ENCODE results near the gene CLEC2A. TPM values are rescaled to one million over a fixed set of nuclear protein-coding genes. Genes with fewer than 3 reads are reported as not detected.
"Not testable (repeated sequence)": the region's sequence is repeated elsewhere in the genome, so short reads cannot be mapped to it uniquely, and the experiment has no call there.

The CLEC2A gene, protein sequence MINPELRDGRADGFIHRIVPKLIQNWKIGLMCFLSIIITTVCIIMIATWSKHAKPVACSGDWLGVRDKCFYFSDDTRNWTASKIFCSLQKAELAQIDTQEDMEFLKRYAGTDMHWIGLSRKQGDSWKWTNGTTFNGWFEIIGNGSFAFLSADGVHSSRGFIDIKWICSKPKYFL
- total RNA-seq (2021) (not detected in 2 replicates), Bru-seq, nascent RNA (percentile 3 among the genes with signal in this experiment), BruChase-seq, experiment 1, labeled RNA remaining after a 2-hour chase (percentile 3 among the genes with signal in this experiment), BruChase-seq, experiment 2, labeled RNA remaining after a 6-hour chase (not detected)
- long read RNA-seq, result 0 reads

DNA sequence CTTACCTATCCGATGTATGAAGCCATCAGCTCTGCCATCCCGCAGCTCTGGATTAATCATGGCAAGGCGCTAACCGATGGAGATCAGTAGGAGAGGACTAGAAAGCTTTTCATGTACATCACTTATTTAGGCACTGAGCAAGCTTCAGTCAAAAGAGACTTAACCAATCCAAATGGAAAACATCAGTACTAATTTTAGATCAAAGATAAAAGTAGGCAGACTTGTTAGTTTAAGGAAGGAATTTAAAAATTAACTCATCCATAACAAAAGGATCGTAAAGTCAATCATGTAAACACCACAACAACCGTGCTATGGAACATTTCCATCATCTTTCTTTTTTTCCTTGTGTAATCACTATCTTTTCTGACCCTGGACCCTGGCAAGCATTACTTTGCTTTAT is at the start of gene CLEC2A:
TSS of gene CLEC2A (minus strand) at position 101 of the 400 bp plus-strand sequence. CDS start at position 60, 41 bp downstream.
- Histone ChIP-seq H2AFZ (no peak within 1 kb of the TSS), H3K4me1 (replicated peaks; ENCODE audit: insufficient read depth) (no peaks in the 10 kb centered on the region), H3F3A (ENCODE audit: insufficient read depth, low read depth) (no peaks in the 10 kb centered on the region), H3K9me2 (ENCODE audit: insufficient read depth) (no peaks in the 10 kb centered on the region), H3K9me3 (ENCODE audit: insufficient read depth, low read depth) (no peaks in the 10 kb centered on the region), H3K4me2 (no peak within 1 kb of the TSS), H3K27me3 (ENCODE audit: insufficient read depth, low read depth) (no peaks in the 10 kb centered on the region), H3K79me2 (ENCODE audit: low read depth) (no peaks in the 10 kb centered on the region), H3K4me3 (no peak within 1 kb of the TSS), H4K20me1 (ENCODE audit: insufficient read depth) (no peaks in the 10 kb centered on the region), H3K27ac (no peak within 1 kb of the TSS), H3K36me3 (ENCODE audit: low read depth) (no peaks in the 10 kb centered on the region)
- no peak for TF ChIP-seq EZH2 (IDR thresholded peaks at IDR 0.05; ENCODE audit: low read depth)
- no peak for TF ChIP-seq CTCF (conservative IDR thresholded peaks at IDR 0.05)
- no TSS peak for BruUV-seq (replicated peaks)
- intact Hi-C loops (cut with micrococcal nuclease; ENCODE audit: unreplicated experiment), result no loop called here
- ChIA-PET POLR2A (ENCODE audit: unreplicated experiment) (interaction anchor here (0.6 kb wide), 1 partner anchor 137 kb away, joined by 3 read pairs; no protein-coding TSS in a partner anchor), CTCF (interaction anchor here (0.6 kb wide), 1 partner anchor 648 kb away, joined by 3 read pairs; no protein-coding TSS in a partner anchor)
- DNase-seq, result no peak

GRCh38 chr12:9980126-9980525 is 48.0 kb upstream of the CLEC2A start:
- CTCF ChIA-PET, result no interaction called here

GRCh38 chr12:9977916-9978315 is 45.7 kb upstream of the CLEC2A start:
- Histone ChIP-seq H4K20me1 (ENCODE audit: insufficient read depth) (no peaks in the 10 kb centered on the region), H3K4me3 (no peak overlapping the region), H3K79me2 (ENCODE audit: low read depth) (no peaks in the 10 kb centered on the region), H3K9me2 (ENCODE audit: insufficient read depth) (no peaks in the 10 kb centered on the region), H3K9me3 (ENCODE audit: insufficient read depth, low read depth) (no peaks in the 10 kb centered on the region), H3K36me3 (ENCODE audit: low read depth) (no peaks in the 10 kb centered on the region), H3K4me2 (no peak overlapping the region), H2AFZ (no peak overlapping the region), H3K4me1 (replicated peaks; ENCODE audit: insufficient read depth) (no peaks in the 10 kb centered on the region), H3F3A (ENCODE audit: insufficient read depth, low read depth) (no peaks in the 10 kb centered on the region), H3K27me3 (ENCODE audit: insufficient read depth, low read depth) (no peaks in the 10 kb centered on the region), H3K27ac (no peak overlapping the region)
- POLR2A ChIA-PET (ENCODE audit: unreplicated experiment), result no interaction called here
- intact Hi-C loops (cut with micrococcal nuclease; ENCODE audit: unreplicated experiment), result no loop called here
- CTCF ChIA-PET, result no interaction called here
- BruUV-seq (replicated peaks), result no TSS peak
- TF ChIP-seq EZH2 (IDR thresholded peaks at IDR 0.05; ENCODE audit: low read depth) (no peak), CTCF (conservative IDR thresholded peaks at IDR 0.05) (no peak)
- no peak for DNase-seq

More at GRCh38 chr12:9980126-9980525, 48.0 kb upstream of the CLEC2A start:
- Histone ChIP-seq H2AFZ (no peak overlapping the region), H3K4me3 (no peak overlapping the region), H3F3A (ENCODE audit: insufficient read depth, low read depth) (no peaks in the 10 kb centered on the region), H3K4me2 (no peak overlapping the region), H3K79me2 (ENCODE audit: low read depth) (no peaks in the 10 kb centered on the region), H3K9me2 (ENCODE audit: insufficient read depth) (no peaks in the 10 kb centered on the region), H3K27ac (no peak overlapping the region), H3K27me3 (ENCODE audit: insufficient read depth, low read depth) (no peaks in the 10 kb centered on the region), H3K36me3 (ENCODE audit: low read depth) (no peaks in the 10 kb centered on the region), H3K9me3 (ENCODE audit: insufficient read depth, low read depth) (no peaks in the 10 kb centered on the region), H3K4me1 (replicated peaks; ENCODE audit: insufficient read depth) (no peaks in the 10 kb centered on the region), H4K20me1 (ENCODE audit: insufficient read depth) (no peaks in the 10 kb centered on the region)
- DNase-seq, result no peak
- intact Hi-C loops (cut with micrococcal nuclease; ENCODE audit: unreplicated experiment), result no loop called here
- TF ChIP-seq EZH2 (IDR thresholded peaks at IDR 0.05; ENCODE audit: low read depth), result no peak
- TF ChIP-seq CTCF (conservative IDR thresholded peaks at IDR 0.05), result no peak
- POLR2A ChIA-PET (ENCODE audit: unreplicated experiment), result no interaction called here
- BruUV-seq (replicated peaks), result no TSS peak

DNA sequence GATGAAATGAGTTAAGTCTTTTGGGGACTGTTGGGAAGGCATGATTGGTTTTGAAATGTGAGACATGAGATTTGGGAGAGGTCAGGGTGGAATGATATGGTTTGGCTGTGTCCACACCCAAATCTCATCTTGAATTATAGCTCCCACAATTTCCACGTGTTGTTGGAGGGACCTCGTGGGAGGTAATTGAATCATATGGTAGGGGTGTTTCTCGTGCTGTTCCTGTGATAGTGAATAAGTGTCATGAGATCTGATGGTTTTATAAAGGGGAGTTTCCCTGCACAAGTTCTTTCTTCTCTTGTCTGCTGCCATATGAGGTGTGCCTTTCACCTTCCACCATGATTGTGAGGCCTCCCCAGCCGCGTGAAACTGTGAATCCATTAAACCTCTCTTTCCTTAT is 44.5 kb upstream of the CLEC2A start:
- H3K27ac ChIP-seq; H3K4me2 ChIP-seq; H3K79me2 ChIP-seq (ENCODE audit: low read depth); H4K20me1 ChIP-seq (ENCODE audit: insufficient read depth); H3K36me3 ChIP-seq (ENCODE audit: low read depth); H3K4me3 ChIP-seq; H3K9me3 ChIP-seq (ENCODE audit: insufficient read depth, low read depth); H3K27me3 ChIP-seq (ENCODE audit: insufficient read depth, low read depth); H2AFZ ChIP-seq; H3K9me2 ChIP-seq (ENCODE audit: insufficient read depth); CTCF ChIA-PET; DNase-seq; BruUV-seq (replicated peaks); POLR2A ChIA-PET (ENCODE audit: unreplicated experiment); intact Hi-C loops (cut with micrococcal nuclease; ENCODE audit: unreplicated experiment); H3F3A ChIP-seq (ENCODE audit: insufficient read depth, low read depth); H3K4me1 ChIP-seq (replicated peaks; ENCODE audit: insufficient read depth): not testable (repeated sequence)
